GM10266 (cell line): Measurements from ENCODE around the gene TRDN.

Source experiments
- DNase-seq: peaks from one replicate; pipeline ENCODE4 v3.0.0; 2012; ENCODE audit errors: extremely low spot score
- TF ChIP-seq, protein P1 (sequence below): IDR thresholded peaks from 2 replicates; pipeline ENCODE4 v1.5.1; 2012; ENCODE audit warnings: mild to moderate bottlenecking, low read depth; ENCODE audit not compliant: control insufficient read depth, insufficient read depth; ENCODE audit errors: missing control alignments

Gene TRDN

DNA sequence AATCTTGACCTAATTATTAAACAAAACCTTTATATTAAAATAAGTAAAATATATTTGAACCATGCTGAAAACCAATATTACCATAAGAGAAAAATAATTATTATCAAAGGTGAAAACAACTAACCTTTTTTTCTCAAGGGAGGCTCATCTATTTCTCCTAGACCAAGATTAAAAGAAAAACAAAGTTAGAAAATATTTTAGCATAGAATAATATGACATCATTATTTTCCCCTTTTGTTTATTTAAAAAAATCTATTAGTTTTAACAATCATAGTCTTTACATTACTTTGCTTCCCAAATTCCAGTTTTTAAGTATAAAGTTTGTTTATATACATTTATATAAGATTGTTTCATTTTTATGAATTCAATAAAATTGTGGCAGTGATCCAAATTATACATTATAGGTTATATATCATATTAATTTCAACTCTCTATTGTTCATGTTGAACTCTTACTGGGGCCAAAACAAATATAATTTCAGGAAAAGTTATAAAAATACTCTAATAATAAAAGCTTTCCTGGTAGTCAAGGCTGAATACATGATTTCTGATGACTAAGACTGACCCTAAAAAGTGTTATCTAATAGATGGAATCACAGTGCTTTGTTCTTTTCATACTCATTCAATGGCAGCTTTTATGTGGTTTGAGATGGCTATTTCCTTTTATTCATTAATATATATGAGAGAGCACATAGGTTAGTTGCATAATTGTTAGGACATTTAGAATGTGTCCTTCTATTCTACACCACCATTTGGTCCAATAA is 89.4 kb downstream of the TRDN start:
- DNase-seq = no peak
- TF ChIP-seq, protein P1, sequence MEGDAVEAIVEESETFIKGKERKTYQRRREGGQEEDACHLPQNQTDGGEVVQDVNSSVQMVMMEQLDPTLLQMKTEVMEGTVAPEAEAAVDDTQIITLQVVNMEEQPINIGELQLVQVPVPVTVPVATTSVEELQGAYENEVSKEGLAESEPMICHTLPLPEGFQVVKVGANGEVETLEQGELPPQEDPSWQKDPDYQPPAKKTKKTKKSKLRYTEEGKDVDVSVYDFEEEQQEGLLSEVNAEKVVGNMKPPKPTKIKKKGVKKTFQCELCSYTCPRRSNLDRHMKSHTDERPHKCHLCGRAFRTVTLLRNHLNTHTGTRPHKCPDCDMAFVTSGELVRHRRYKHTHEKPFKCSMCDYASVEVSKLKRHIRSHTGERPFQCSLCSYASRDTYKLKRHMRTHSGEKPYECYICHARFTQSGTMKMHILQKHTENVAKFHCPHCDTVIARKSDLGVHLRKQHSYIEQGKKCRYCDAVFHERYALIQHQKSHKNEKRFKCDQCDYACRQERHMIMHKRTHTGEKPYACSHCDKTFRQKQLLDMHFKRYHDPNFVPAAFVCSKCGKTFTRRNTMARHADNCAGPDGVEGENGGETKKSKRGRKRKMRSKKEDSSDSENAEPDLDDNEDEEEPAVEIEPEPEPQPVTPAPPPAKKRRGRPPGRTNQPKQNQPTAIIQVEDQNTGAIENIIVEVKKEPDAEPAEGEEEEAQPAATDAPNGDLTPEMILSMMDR = no peak

DNA sequence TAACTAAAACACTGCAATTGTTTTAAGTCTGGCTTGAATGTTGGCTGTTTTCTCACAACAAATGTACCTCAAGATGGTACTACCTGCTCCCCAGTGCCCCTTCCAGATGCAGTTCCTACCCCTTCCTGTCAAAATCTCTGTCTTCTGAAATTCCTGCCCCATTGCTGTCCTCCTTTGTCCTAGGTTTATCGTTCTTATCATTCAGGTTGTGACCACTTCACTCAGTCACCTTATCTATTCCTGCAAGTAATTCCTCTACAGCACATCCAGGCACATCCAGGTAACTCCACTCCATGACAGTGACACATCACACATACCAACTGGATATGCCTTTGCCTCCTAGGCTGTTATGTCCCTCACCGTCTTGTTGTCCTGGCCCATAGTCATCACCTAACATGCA is 90.2 kb downstream of the TRDN start:
- no peak for DNase-seq
- TF ChIP-seq, protein P1 = no peak

DNA sequence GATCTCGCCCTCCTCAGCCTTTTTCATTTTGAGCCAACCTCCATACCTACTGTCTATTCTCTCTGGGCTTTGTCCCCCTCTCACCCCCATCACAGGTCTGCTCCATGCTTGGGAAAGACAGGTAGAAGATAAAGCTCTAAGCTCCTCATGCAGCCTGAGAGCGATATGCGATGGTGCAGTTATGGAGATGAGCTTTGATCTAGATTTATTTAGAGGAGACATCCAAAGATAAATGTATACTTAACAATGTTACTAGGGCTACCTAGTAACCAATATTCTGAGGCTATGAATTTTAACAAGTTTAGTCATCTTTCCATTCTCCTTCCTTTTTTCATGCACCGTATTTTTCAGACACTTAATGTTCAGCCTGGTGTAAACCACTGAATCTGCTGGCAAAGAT is 95.3 kb downstream of the TRDN start:
- TF ChIP-seq, protein P1 = no peak
- no peak for DNase-seq

DNA sequence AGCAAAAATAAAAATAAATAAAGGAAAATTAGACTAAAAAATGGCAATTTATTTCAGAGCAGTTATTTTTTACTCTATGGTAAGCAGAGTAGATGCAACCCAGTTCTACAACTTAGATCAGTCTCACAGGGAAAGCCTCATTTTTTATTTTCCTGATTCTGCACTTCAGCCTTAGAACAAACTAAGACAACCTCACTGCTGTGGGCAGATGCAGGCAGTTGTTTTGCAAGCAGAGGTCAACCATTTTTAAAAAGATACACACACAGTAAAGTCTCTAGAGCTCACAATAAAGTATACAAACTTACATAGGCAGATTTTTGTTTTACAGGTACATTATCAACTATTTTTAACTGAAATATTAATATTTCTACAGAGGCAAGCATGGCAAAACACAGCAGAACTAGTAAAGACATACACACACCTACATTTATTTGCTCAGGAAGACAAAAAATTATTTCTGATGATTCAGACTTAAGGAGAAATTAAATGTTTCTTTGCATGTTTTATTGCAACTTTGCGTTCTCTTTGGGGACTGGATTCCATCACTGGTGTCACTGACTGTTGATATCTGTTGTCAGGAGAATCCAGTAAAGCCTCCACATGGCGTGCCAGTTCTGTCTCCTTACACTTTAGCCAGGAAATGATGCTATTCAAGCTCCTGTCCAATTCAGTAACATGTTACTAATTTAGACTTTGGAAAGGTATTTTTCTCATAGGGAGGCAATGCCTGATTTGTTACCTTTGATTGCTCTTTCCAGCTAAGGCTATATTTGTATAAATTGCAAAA is 102.7 kb downstream of the TRDN start:
- TF ChIP-seq, protein P1 = no peak
- DNase-seq = no peak

DNA sequence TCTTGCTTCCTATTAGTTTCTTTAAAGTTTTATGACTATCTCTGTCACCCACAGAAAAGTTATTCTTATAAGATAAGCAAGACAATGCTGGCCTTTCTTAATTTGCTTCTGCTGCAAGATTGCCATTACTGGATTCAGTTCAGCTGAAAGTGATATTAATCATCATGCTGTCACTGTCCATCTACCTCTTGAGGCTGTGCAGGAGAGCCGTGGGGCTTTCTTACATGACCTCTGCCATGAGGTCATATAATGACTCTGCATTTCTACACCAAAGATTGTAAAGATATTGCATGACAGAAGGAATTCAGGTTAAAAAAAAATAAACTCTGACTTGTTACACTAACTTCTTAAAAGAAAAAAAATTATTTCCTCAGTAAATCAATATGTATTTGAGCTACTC is 106.9 kb downstream of the TRDN start:
- DNase-seq = no peak
- TF ChIP-seq, protein P1 = no peak

DNA sequence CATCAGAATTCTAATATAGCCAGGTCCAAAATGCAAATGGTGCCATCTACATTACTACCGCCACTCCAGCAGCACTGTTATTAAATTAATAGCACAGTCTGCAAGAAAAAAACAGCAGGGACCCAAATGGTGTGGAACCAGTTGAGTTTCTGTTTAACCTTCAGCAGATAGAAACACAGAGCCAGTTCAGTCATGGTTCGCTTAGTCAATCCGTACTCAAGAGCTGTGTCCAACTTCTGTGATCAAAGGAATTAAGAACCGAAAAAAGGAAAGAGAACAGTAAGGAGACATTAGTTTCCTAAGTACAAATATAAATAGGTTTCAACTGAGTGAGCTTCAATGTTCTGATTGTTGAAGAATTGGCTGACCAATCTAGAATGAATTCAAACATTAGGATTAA is 107.7 kb downstream of the TRDN start:
- TF ChIP-seq, protein P1 = no peak

DNA sequence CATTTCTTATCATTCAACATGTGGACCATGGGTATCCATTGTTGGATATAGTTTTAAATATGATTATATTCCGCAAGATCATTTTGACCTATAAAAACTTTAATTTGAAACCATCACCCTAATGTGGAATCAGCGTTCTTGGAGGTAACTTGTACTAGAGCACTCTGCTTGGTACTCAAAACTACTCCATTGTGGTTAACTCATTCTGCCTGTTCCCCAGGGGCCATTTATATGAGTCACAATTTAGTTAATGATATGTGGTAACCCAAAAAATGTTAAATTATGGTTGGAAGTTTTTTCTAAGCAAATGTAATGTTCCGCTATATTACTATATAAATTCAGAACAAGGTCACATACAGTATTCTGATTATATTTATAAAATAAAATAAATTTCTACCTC is 109.3 kb downstream of the TRDN start:
- TF ChIP-seq, protein P1 = no peak
- no peak for DNase-seq

More for the DNA sequence above, 107.7 kb downstream of the TRDN start:
- DNase-seq = no peak
